Heart left ventricle (tissue), 16 donors: ENCODE data around the gene MAST4. TPM values are rescaled to one million over a fixed set of nuclear protein-coding genes. Genes with fewer than 3 reads are reported as not detected.
A peak's percentile ranks its signal among the peaks of the same experiment; 100 is the strongest.
"Not testable (repeated sequence)": the region's sequence is repeated elsewhere in the genome, so short reads cannot be mapped to it uniquely, and the experiment has no call there.

ENCODE experiments used
- ATAC-seq, 4 donors: fragments of 200-7000 bp; cut with Tn5 transposase; one replicate each; pipeline ENCODE4 v1.9.1; 2020 to 2022; ENCODE audit warnings: moderate library complexity in 4 of 4, mild to moderate bottlenecking in 3 of 4, moderate number of reproducible peaks in 1 of 4
- DNase-seq, 5 donors: peaks; one replicate each; pipeline ENCODE4 v3.0.0-alpha.2; 2020
- H3K27ac ChIP-seq, 12 donors: fragments of 200-600 bp; sonication (generic) in 4 of 12; one replicate each; pipeline versions ENCODE4 v1.5.0 to v1.8.0; 2016 to 2022; ENCODE audit warnings: mild to moderate bottlenecking in 2 of 12
- H3K27me3 ChIP-seq, 9 donors: fragments of 200-600 bp; sonication (generic) in 2 of 9; one replicate each; pipeline versions ENCODE4 v1.5.1 to v1.8.0; 2016 to 2022; ENCODE audit warnings: mild to moderate bottlenecking in 3 of 9
- H3K36me3 ChIP-seq, 9 donors: fragments of 200-600 bp; sonication (generic) in 2 of 9; one replicate each; pipeline versions ENCODE4 v1.5.0 to v1.8.0; 2018 to 2022; ENCODE audit warnings: mild to moderate bottlenecking in 2 of 9
- H3K4me1 ChIP-seq, 12 donors: fragments of 200-600 bp; sonication (generic) in 4 of 12; one replicate each; pipeline versions ENCODE4 v1.5.0 to v1.8.0; 2016 to 2022; ENCODE audit warnings: mild to moderate bottlenecking in 3 of 12
- H3K4me3 ChIP-seq, 12 donors: fragments of 200-600 bp; sonication (generic) in 4 of 12; one replicate each; pipeline versions ENCODE4 v1.5.0 to v1.8.0; 2017 to 2022; ENCODE audit warnings: mild to moderate bottlenecking in 9 of 12, moderate library complexity in 4 of 12
- H3K9me3 ChIP-seq, 12 donors: fragments of 200-600 bp; sonication (generic) in 4 of 12; one replicate each; pipeline versions ENCODE4 v1.5.0 to v1.8.0; 2016 to 2022; ENCODE audit warnings: mild to moderate bottlenecking in 1 of 12
- CTCF ChIP-seq, 12 donors: fragments of 200-600 bp; sonication (generic) in 4 of 12; IDR thresholded peaks; one replicate each; pipeline versions ENCODE4 v1.5.0 to v1.8.0; 2018 to 2022; ENCODE audit warnings: antibody characterized with exemption in 12 of 12, mild to moderate bottlenecking in 5 of 12
- POLR2A ChIP-seq, 2 donors: fragments of 450-650 bp; IDR thresholded peaks; one replicate each; pipeline ENCODE4 v1.6.1; 2017; ENCODE audit warnings: antibody characterized with exemption in 2 of 2, mild to moderate bottlenecking in 2 of 2, moderate library complexity in 2 of 2
- WGBS, 4 donors: extraction: QIAGEN DNeasy Blood & Tissue Kit in 2 of 4; methylation state at CpG; one replicate each; pipeline versions ENCODE4 v1.1.5 to v1.1.7; 2013 to 2018; 5-methylcytosine and 5-hydroxymethylcytosine counted together
- intact Hi-C, 10 donors: fragments of 100-400 bp; cut with DNase I; formaldehyde crosslinking; loops; one replicate each; pipeline versions ENCODE4 v1.11.1 to v1.14.2; 2022
- polyA plus RNA-seq, 2 donors: library from polyadenylated mRNA; stranded (reverse); fragments of 200-250 nt; gene quantifications; one replicate each; pipeline ENCODE4 v1.2.3, GENCODE V29; 2013
- total RNA-seq, 9 donors: library from RNA; depleted of rRNA in 2 of 9; stranded (reverse); fragments of >200 nt in 2 of 9; fragmentation: NEBNext Ultra II Directional in 3 of 9; extraction: Animal tissue kit (Norgen Biotek cat#: 25700) in 3 of 9; gene quantifications; one replicate each; pipeline versions ENCODE4 v1.1.0 to v1.2.4, GENCODE V29; 2016 to 2023
- donor health status: ischemic (EF 13 %, LVEDD 7.1; RV severe dilation, severe dysfunction).
- donor health status: healthy with polysubstance abuse.
- donor health status: DM: no; HTN: yes; CAD: no.
- donor health status: DM: no; HTN: no; CAD: no.
- donor health status: ischemic (EF 25% LVEDD 6.9; RV normal size, moderate dysfunction).
- donor health status: ischemic (EF 25% LVEDD 5.7; RV mildly dilated, moderate dysfunction).
- donor health status: healthy.
- donor health status: DM: yes; HTN: yes; CAD: no.
- donor health status: ischemic (EF 35%, LVEDD 5.7; RV mildly dilated, moderate dysfunction).
- donor health status: nonischemic (EF 11% LVEDD 7.7; RV severe dilation, severe dysfunction).
- donor health status: DM: yes; HTN: yes; CAD: no.
- donor health status: PGD.
- donor health status: ischemic (EF 29% LVEDD 5.4; RV normal size, mild dysfunction).
- donor health status: nonischemic (EF 23%, LVEDD 6.1; RV moderate dilation, normal function).

MAST4 gene
- total and polyA plus RNA-seq, 11 donors: 26.8 to 96.2 (median 68.1) TPM

- H3K4me1 ChIP-seq: peaks cover 0 to 38% (median 10%) of the 10 kb centered on the region in 12 donors
- ATAC-seq: no peak
- H3K4me3 ChIP-seq: no peak overlapping the region
- peak overlapping the region in 1 of 12 donors; percentile 94 for H3K27ac ChIP-seq
- no peak for DNase-seq
- no peaks in the 10 kb centered on the region for H3K9me3 ChIP-seq
- WGBS, 4 donors: 97 to 99% (median 97%) methylated on average over 4 of the region's 4 CpGs
- H3K27me3 ChIP-seq: no peaks in the 10 kb centered on the region
- TF ChIP-seq CTCF (IDR thresholded peaks at IDR 0.05) (no peak), POLR2A (IDR thresholded peaks at IDR 0.05) (no peak)
- peaks cover 3 to 82% (median 36%) of the 10 kb centered on the region in 9 donors for H3K36me3 ChIP-seq
- intact Hi-C loops: loop anchor here in 4 of 10 donors (5.0 kb wide), 1 partner anchor 39 kb away; no protein-coding TSS in a partner anchor
Measured at GRCh38 chr5:67168069-67168468, 571.9 kb downstream of the MAST4 start.

- WGBS, 4 donors: 91 to 95% (median 93%) methylated on average over 3 of the region's 3 CpGs
- TF ChIP-seq CTCF (IDR thresholded peaks at IDR 0.05) (no peak), POLR2A (IDR thresholded peaks at IDR 0.05) (no peak)
- Histone ChIP-seq H3K27me3 (no peaks in the 10 kb centered on the region), H3K36me3 (peaks cover 0 to 55% (median 9%) of the 10 kb centered on the region in 9 donors), H3K4me3 (no peak overlapping the region), H3K27ac (peak overlapping the region in 1 of 12 donors; percentile 35), H3K4me1 (peaks cover 0 to 28% (median 9%) of the 10 kb centered on the region in 12 donors), H3K9me3 (peaks cover 0 to under 1% (median 0%) of the 10 kb centered on the region in 12 donors)
- intact Hi-C loops: no loop called here
- ATAC-seq (peak in 2 of 4 donors; percentile 12 to 23), DNase-seq (no peak)
Measured at GRCh38 chr5:67170767-67171166, 574.6 kb downstream of the MAST4 start.

GRCh38 chr5:67173351-67173750 is 577.2 kb downstream of the MAST4 start:
- H3K27me3 ChIP-seq, H3K4me3 ChIP-seq, DNase-seq, H3K27ac ChIP-seq, intact Hi-C loops, H3K4me1 ChIP-seq, ATAC-seq: not testable (repeated sequence)
- peaks cover 0 to 21% (median 0%) of the 10 kb centered on the region in 12 donors for H3K9me3 ChIP-seq
- H3K36me3 ChIP-seq: peaks cover 0 to 30% (median 2%) of the 10 kb centered on the region in 9 donors
- 0 to 100% (median 100%) methylated on average over 1 to 2 of the region's 2 CpGs; no CpG with 5 or more reads in 1 of the 4 donors for WGBS, 4 donors

GRCh38 chr5:67173959-67174358 is 577.8 kb downstream of the MAST4 start:
- DNase-seq (no peak), ATAC-seq (no peak)
- Histone ChIP-seq H3K4me1 (peaks cover 0 to 10% (median 0%) of the 10 kb centered on the region in 12 donors), H3K4me3 (no peak overlapping the region), H3K36me3 (peaks cover 0 to 24% (median 0%) of the 10 kb centered on the region in 9 donors), H3K9me3 (peaks cover 0 to 21% (median 0%) of the 10 kb centered on the region in 12 donors), H3K27me3 (no peaks in the 10 kb centered on the region), H3K27ac (no peak overlapping the region)
- TF ChIP-seq CTCF (IDR thresholded peaks at IDR 0.05) (no peak), POLR2A (IDR thresholded peaks at IDR 0.05) (no peak)
- intact Hi-C loops: no loop called here
- 95 to 100% (median 98%) methylated on average over 1 of the region's 1 CpG for WGBS, 4 donors

GRCh38 chr5:67176936-67177335 is 580.7 kb downstream of the MAST4 start:
- TF ChIP-seq CTCF (IDR thresholded peaks at IDR 0.05) (no peak), POLR2A (IDR thresholded peaks at IDR 0.05) (no peak)
- intact Hi-C loops: no loop called here
- Histone ChIP-seq H3K36me3 (no peaks in the 10 kb centered on the region), H3K9me3 (peaks cover 0 to 21% (median 0%) of the 10 kb centered on the region in 12 donors), H3K27ac (no peak overlapping the region), H3K4me3 (no peak overlapping the region), H3K27me3 (no peaks in the 10 kb centered on the region), H3K4me1 (peaks cover 0 to 10% (median 0%) of the 10 kb centered on the region in 12 donors)
- ATAC-seq: no peak
- no peak for DNase-seq
